T1000 (cell line): ENCODE data around the gene ELL2.

ENCODE experiments used
- DNase-seq: peaks from one replicate; lab custom pipeline; 2025; ENCODE audit warnings: mixed read lengths; lab: John Stamatoyannopoulos, UW

Gene ELL2

GRCh38 chr5:95956021-95956899, 5.4 kb downstream of the ELL2 start:
- no peak for DNase-seq

DNA sequence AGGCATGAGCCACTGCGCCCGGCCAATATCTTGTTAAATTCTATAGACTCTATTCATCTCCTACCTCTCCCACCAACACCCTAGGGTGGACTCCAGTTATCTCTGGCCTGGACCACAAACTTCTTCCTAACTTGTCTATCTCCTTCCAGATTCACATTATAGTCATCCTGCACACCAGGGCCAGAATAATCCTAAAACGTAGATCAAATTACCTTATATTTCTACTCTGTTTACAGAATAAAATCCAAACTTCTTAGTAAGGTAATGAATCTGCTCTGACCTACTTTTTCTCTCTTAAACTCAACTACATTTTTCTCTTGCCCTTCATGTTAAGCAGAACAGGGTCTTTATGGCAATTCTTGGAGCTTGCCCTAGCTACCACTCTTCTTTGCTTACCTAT, 6.9 kb downstream of the ELL2 start:
- no peak for DNase-seq

DNA sequence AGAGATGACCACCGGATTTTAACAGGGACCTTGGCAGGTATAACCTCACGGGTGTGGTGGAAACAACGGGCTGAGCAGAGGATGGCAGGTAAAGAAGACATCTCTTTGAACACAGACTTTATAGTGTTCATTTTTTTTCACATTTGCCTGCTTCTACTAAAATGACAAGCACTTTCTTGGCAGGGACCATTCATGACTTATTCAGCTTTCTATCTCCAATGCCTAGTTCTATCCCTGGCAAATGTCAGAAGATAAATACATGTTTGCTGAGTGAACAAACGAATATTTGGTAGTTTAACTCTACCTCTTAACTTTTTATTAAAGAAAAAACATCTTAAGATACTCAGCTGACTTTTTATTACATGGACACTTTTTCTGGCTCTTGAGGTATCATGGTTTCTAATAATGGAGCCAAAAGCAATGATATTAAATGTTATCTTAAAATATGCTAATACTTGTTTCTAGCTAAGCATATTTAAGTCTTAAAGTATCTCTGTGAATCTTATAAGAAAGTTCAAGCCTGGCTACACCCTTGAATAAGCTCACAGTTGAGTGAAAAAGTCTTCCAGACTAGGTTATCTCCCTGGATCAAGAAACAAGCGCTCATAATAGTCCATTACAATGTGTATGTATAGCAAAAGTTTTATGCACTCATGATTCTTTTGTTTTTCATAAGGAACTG, 8.5 kb downstream of the ELL2 start:
- no peak for DNase-seq

DNA sequence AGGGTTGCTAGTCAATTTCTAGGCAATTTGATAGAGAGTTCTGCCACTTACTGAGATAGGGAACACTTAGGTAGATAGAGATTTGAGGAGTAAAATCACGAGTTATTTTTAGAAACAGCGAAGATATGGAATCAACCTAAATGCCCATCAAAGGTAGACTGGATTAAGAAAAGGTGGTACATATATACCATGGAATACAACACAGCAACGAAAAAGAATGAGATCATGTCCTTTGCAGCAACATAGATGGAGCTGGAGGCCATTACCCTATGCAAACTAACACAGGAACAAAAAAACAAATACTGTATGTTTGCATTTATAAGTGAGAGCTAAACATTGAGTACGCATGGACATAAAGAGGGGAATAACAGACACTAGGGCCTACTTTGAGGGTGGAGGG, 9.7 kb downstream of the ELL2 start:
- DNase-seq, result no peak

DNA sequence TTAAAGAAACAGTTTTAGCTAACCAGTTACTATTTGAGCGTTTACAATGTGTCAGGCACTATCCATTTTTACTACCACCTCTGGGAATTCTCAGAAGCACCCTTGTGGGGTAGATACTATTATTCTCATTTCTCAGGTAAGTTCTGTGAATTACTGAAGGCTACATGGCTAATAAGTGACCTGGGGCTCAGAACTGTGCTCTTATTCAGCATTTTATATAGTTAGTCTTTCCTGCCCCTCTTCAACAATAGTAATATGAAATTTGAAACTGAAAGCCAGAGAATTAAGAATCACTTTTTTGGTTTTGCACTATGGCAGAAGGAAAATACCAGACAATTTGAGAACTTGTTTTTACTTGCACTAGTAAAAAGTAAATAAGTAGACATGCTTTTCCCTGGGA, 11.8 kb downstream of the ELL2 start:
- no peak for DNase-seq

DNA sequence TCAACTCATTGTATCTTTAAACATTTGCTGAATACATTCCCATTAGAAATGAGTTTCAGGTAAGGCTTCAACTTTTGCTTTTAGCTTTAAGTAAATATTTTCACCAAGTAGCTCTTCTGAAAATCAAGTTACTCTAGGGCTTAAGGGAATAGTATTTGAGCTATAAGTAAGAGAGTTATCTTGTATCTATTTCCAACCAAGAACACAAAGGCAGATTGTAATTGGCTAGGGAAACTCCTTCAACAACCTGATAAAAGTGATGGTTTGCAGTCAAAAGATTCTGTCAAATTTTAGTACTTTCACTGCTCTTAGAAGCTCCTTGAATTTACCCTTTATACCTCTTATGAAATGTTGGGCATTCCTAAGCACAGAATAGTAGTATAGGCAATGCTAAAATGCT, 13.0 kb downstream of the ELL2 start:
- DNase-seq, result no peak

- no peak for DNase-seq
Observed at GRCh38 chr5:95946451-95946850, 15.2 kb downstream of the ELL2 start.

GRCh38 chr5:95942968-95943367, 18.7 kb downstream of the ELL2 start:
- DNase-seq, result no peak

DNA sequence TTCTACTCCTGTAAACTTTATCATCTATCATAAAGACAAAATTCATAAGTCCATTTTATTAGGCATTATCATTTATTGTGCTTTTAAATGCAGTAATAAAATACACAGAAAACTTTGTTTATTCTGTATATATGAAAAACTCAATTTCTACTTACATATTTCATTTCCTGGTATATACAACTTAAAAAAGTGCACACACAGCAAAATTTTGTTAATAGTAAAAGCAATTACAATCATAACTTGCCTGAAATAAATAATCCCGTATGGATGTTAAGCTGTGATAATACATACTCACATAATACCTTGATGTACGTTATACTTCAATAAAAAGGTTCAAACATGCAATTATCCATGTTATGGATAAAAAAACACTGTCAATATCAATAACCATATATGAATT, 19.2 kb downstream of the ELL2 start:
- no peak for DNase-seq

- DNase-seq, result no peak
Observed at GRCh38 chr5:95941756-95942155, 19.9 kb downstream of the ELL2 start.

DNA sequence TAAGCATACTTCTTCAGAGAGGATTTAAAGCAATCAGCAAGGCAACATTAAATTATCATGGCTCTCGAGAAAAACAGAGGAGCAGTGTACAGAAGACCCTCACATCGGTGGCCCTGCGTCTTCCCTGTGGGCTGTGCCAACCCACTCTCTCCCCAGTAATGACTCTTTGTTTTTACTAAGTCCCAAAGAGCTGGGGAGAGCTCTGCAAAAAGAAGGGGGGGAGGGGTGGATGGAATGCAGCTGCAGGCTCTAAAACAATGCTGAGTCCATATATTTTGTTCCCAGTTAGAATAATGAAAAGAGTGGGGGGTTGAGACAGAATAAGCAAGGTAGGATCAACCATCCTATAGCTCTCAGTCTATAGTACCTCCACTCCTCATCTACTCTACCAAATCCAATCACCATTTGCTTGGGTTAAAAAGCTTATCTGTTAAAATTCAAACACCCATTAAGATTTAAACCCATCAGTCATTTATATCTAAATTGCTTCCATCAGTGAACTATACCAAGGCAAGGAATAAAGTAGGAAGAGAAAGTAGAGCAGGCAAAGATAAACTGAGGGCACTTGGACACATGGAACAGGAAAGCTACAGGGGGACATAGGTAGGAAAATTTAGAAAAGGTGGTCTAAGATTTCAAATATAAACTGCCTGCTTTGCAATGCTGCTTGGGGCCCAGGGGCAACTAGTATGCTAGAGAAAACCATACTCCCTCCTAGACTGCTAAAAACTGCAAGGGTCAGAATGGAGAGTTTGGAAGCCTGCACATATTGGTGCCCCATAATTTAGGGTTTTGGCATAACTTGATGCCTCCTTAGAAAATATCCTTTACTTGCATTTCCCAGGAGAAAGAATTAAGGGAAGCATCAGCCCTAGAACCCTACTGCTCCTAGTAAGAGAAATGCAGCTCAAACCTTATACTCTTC, 20.6 kb downstream of the ELL2 start:
- DNase-seq, result no peak

- no peak for DNase-seq
Observed at GRCh38 chr5:95939465-95939864, 22.2 kb downstream of the ELL2 start.

DNA sequence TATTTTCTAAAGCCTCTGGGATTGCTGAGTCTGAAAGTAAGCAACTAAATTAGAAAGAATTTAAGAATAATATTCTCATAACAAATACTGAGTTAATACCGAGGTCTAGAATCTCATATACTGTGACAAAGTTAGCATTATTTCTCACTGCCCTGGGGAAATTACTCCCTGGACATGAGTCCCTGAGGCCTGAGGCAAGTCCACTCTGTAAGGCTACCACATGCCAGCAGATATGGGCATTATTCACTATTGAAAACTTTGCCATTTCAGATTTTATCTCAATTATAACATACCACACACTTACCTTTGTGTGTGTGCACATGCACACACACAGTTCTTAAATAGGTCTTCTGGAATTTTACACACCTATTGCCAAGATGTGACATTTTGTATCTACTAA, 22.9 kb downstream of the ELL2 start:
- DNase-seq, result no peak

- no peak for DNase-seq
Observed at GRCh38 chr5:95938347-95938746, 23.3 kb downstream of the ELL2 start.

DNA sequence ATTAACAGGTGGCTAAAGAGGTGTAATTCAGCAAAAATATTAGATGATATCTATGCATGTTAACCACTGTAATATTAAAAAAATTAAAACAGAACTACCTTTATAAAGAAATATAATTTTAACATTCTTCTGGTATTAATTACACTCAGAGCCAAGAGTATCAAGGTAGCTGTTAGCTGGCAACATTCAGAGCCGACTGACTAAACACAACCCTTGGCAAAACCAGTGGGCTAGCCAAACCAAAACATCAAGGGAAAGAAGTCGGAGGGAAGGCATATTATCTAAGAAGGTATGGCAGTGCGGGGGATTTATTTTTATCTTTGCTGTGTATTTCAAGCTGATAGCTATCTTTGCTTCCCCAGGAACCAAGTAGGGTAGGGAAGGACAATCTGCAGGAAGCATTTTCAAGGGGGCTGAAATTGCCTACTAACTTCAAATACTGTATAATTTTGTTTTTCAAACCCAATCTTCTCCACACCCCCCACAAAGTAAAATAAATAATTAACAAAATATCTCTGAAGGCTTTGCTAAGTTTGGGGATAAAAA, 24.0 kb downstream of the ELL2 start:
- DNase-seq, result no peak

DNA sequence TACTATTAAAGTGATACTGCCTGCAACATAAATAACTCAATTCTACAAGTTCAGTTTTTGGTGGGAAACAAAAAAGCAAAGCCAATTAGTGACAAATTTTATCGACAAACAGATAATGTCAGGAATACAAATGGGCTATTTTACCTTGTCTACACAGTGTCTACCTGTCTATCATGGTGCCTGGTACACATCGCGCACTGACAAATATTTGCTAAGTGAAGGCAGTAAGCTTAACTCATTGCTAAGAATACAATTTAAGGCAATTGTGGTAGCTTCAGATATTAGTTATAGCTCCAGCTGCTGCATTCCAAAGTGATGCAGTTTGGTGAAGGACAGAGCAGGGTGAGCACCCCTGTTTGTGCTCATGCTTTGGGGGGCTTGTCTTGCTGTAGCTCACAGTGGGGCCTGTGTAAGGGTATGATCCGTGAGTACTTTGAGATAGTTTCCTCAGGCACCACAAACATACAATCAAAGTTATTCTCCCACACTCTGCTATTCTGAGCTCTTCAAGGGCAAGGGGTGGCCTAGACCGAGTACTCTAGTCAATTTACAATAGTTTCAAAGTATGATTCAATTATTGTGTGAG, 24.7 kb downstream of the ELL2 start:
- no peak for DNase-seq

- no peak for DNase-seq
Observed at GRCh38 chr5:95935553-95936100, 26.0 kb downstream of the ELL2 start.

DNA sequence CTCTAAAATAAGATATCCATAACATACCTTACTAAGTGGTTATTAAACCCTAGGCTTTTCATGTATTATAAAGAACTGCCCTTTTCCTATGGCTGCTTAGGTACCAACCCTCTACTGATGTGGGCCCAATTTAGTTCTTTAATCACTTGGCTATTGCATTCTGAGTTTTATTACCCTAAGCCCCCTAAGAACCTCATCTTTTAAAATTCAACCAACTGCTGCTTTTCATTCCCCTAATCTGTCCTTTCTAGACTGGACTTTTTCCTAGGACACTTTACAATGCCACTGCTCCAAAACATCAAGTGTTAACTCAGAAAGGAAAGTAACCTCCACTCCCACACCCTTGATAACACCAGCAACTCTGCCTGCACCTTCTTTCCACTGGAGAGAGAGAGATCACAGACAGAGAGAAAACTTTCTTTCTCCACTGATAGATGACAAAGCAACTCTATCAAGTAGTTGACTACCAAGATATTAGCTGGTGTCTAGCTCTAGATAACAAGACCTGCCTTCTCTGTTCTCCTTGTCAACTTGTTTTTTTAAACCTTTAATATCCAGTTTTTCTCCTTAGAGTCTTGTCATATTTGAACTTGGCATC, 27.3 kb downstream of the ELL2 start:
- no peak for DNase-seq

GRCh38 chr5:95932941-95933340, 28.7 kb downstream of the ELL2 start:
- no peak for DNase-seq

GRCh38 chr5:95931079-95931833, 30.4 kb downstream of the ELL2 start:
- no peak for DNase-seq
